ENCODE data around the gene NCBP2.

Gene NCBP2

GRCh38 chr3:196941729-196942225 lies 551 bp downstream of the NCBP2 start:
- peak; percentile 59 for DNase-seq (ENCODE audit: low spot score)

- DNase-seq (ENCODE audit: low spot score): no peak
These were observed 3.8 kb downstream of the NCBP2 start for GRCh38 chr3:196938576-196938975.

- no peak for DNase-seq (ENCODE audit: low spot score)
These were observed 4.2 kb downstream of the NCBP2 start for GRCh38 chr3:196938124-196938523.

- DNase-seq (ENCODE audit: low spot score): no peak
These were observed 6.0 kb downstream of the NCBP2 start for GRCh38 chr3:196936288-196936687.

GRCh38 chr3:196932600-196932999 lies 9.7 kb downstream of the NCBP2 start:
- DNase-seq (ENCODE audit: low spot score): no peak

- no peak for DNase-seq (ENCODE audit: low spot score)
These were observed 10.3 kb downstream of the NCBP2 start for GRCh38 chr3:196931828-196932587.

GRCh38 chr3:196931157-196931556 lies 11.2 kb downstream of the NCBP2 start:
- no peak for DNase-seq (ENCODE audit: low spot score)

GRCh38 chr3:196927571-196928453 lies 14.5 kb downstream of the NCBP2 start:
- DNase-seq (ENCODE audit: low spot score): no peak

GRCh38 chr3:196920733-196921132 lies 21.6 kb downstream of the NCBP2 start:
- no peak for DNase-seq (ENCODE audit: low spot score)

- no peak for DNase-seq (ENCODE audit: low spot score)
These were observed 23.4 kb downstream of the NCBP2 start for GRCh38 chr3:196918968-196919367.

GRCh38 chr3:196916995-196917394 lies 25.3 kb downstream of the NCBP2 start:
- no peak for DNase-seq (ENCODE audit: low spot score)

- no peak for DNase-seq (ENCODE audit: low spot score)
These were observed 26.1 kb downstream of the NCBP2 start for GRCh38 chr3:196916221-196916620.

- no peak for DNase-seq (ENCODE audit: low spot score)
These were observed 27.0 kb downstream of the NCBP2 start for GRCh38 chr3:196915375-196915774.

- no peak for DNase-seq (ENCODE audit: low spot score)
These were observed 27.5 kb downstream of the NCBP2 start for GRCh38 chr3:196914866-196915265.

- DNase-seq (ENCODE audit: low spot score): no peak
These were observed 38.6 kb downstream of the NCBP2 start for GRCh38 chr3:196903740-196904139.

- no peak for DNase-seq (ENCODE audit: low spot score)
These were observed 40.0 kb downstream of the NCBP2 start for GRCh38 chr3:196902296-196902695.

GRCh38 chr3:196901768-196902167 lies 40.6 kb downstream of the NCBP2 start:
- DNase-seq (ENCODE audit: low spot score): no peak

- no peak for DNase-seq (ENCODE audit: low spot score)
These were observed 46.1 kb downstream of the NCBP2 start for GRCh38 chr3:196896229-196896628.

GRCh38 chr3:196894557-196895295 lies 47.6 kb downstream of the NCBP2 start:
- no peak for DNase-seq (ENCODE audit: low spot score)

GRCh38 chr3:196889844-196890708 lies 52.3 kb downstream of the NCBP2 start:
- DNase-seq (ENCODE audit: low spot score): no peak

GRCh38 chr3:196886144-196886543 lies 56.2 kb downstream of the NCBP2 start:
- DNase-seq (ENCODE audit: low spot score): no peak
